Endothelial cell of umbilical vein (primary cell): ENCODE results near the gene TBCE. TPM values are rescaled to one million over a fixed set of nuclear protein-coding genes. Genes with fewer than 3 reads are reported as not detected.
A peak's percentile ranks its signal among the peaks of the same experiment; 100 is the strongest.

Experiments used
- BruUV-seq: library from RNA; stranded (reverse); fragments of 400-500 nt; replicated peaks from 2 replicates; lab custom pipeline; 2021; lab: Mats Ljungman, UMichigan
- CTCF ChIA-PET: fragments of 300-600, 350-600 bp; sonication (Branson Sonifier 250); formaldehyde crosslinking; loops from one replicate; lab custom pipeline; 2021; ENCODE audit warnings: antibody characterized with exemption, inconsistent platforms; lab: Charles Lee
- POLR2A ChIA-PET: fragments of 300-600, 350-600 bp; sonication (Branson Sonifier 250); formaldehyde crosslinking; loops from one replicate; lab custom pipeline; 2021; ENCODE audit warnings: antibody characterized with exemption, inconsistent platforms; lab: Charles Lee
- DNase-seq: peaks from one replicate; pipeline ENCODE4 v3.0.0-alpha.2; 2011; ENCODE audit warnings: low read depth, low spot score
- FAIRE-seq: peaks from 2 replicates; lab custom pipeline; 2011; peaks lifted over from hg19 to GRCh38; lab: Jason Lieb, UNC
- H2AFZ ChIP-seq: 2 replicates; pipeline ENCODE4 v1.6.0; 2012; ENCODE audit warnings: low read depth, low read length, control low read depth, inconsistent platforms
- H3K27ac ChIP-seq: 2 replicates; pipeline ENCODE4 v1.5.1; 2011; ENCODE audit warnings: low read depth, mild to moderate bottlenecking, control low read depth, low read length, moderate library complexity; ENCODE audit not compliant: insufficient read depth
- H3K27me3 ChIP-seq, 2 experiments: 2 replicates each; pipeline versions ENCODE4 v1.6.0 to v1.6.1; 2011; ENCODE audit warnings: low read length in 2 of 2, mixed read lengths in 1 of 2; ENCODE audit not compliant: control insufficient read depth in 2 of 2, insufficient read depth in 2 of 2
- H3K36me3 ChIP-seq, 2 experiments: 2 replicates in 1 of 2; 3 replicates in 1 of 2; pipeline ENCODE4 v1.5.1; 2011; ENCODE audit warnings: low read length in 2 of 2, mild to moderate bottlenecking in 1 of 2, moderate library complexity in 1 of 2; ENCODE audit not compliant: control insufficient read depth in 2 of 2, insufficient read depth in 2 of 2; ENCODE audit errors: extremely low read depth in 1 of 2
- H3K4me1 ChIP-seq: 3 replicates; pipeline ENCODE4 v1.5.1; 2011; ENCODE audit warnings: mild to moderate bottlenecking, low read length; ENCODE audit not compliant: control insufficient read depth, insufficient read depth; ENCODE audit errors: extremely low read depth
- H3K4me2 ChIP-seq: 2 replicates; pipeline ENCODE4 v1.6.1; 2011; ENCODE audit warnings: low read length, control low read depth, mixed read lengths; ENCODE audit not compliant: insufficient read depth
- H3K4me3 ChIP-seq, 3 experiments: fragments of 200-600 bp in 1 of 3; sonication (generic), shearing (Covaris generic) in 1 of 3; replicated peaks in 1 of 3; 2 replicates each; pipeline ENCODE4 v1.5.1; 2011 to 2016; ENCODE audit warnings: control low read depth in 3 of 3, low read length in 3 of 3, mild to moderate bottlenecking in 2 of 3, inconsistent platforms in 1 of 3, low read depth in 1 of 3, moderate library complexity in 1 of 3; ENCODE audit not compliant: insufficient read depth in 1 of 3
- H3K79me2 ChIP-seq: 2 replicates; pipeline ENCODE4 v1.6.0; 2012; ENCODE audit warnings: low read length, inconsistent platforms; ENCODE audit not compliant: control insufficient read depth, insufficient read depth
- H3K9ac ChIP-seq: replicated peaks from 2 replicates; pipeline ENCODE3; 2011; ENCODE audit warnings: low read length, control low read depth; ENCODE audit not compliant: insufficient read depth; ENCODE audit errors: extremely low read depth
- H3K9me1 ChIP-seq: replicated peaks from 3 replicates; pipeline ENCODE4 v1.6.0; 2011; ENCODE audit warnings: mild to moderate bottlenecking, low read length; ENCODE audit not compliant: control insufficient read depth, insufficient read depth; ENCODE audit errors: extremely low read depth
- H3K9me3 ChIP-seq: replicated peaks from 2 replicates; pipeline ENCODE4 v1.5.1; 2012; ENCODE audit warnings: low read length, inconsistent platforms; ENCODE audit not compliant: control insufficient read depth, insufficient read depth
- H4K20me1 ChIP-seq: replicated peaks from 2 replicates; pipeline ENCODE3; 2011; ENCODE audit warnings: mild to moderate bottlenecking, low read length; ENCODE audit not compliant: control insufficient read depth, insufficient read depth; ENCODE audit errors: extremely low read depth
- EZH2 ChIP-seq: IDR thresholded peaks from 2 replicates; pipeline ENCODE4 v1.6.1; 2012; ENCODE audit warnings: borderline replicate concordance, low read depth, mild to moderate bottlenecking, moderate library complexity, low read length, inconsistent platforms; ENCODE audit not compliant: severe bottlenecking
- FOS ChIP-seq: IDR thresholded peaks from 2 replicates; pipeline ENCODE4 v1.6.1; 2011; ENCODE audit warnings: mild to moderate bottlenecking, low read length, moderate library complexity, borderline replicate concordance; ENCODE audit not compliant: insufficient read depth
- GATA2 ChIP-seq: IDR thresholded peaks from 2 replicates; pipeline ENCODE4 v1.7.0; 2011; ENCODE audit warnings: low read depth, mild to moderate bottlenecking, moderate library complexity, mixed read lengths, low read length; ENCODE audit not compliant: insufficient read length, insufficient read depth
- JUN ChIP-seq: IDR thresholded peaks from 2 replicates; pipeline ENCODE4 v1.6.1; 2011; ENCODE audit warnings: borderline replicate concordance, low read depth; ENCODE audit not compliant: insufficient read length, insufficient read depth
- MYC ChIP-seq: IDR thresholded peaks from one replicate; pipeline ENCODE4 v1.6.1; 2011; ENCODE audit warnings: mild to moderate bottlenecking, low read depth, low read length
- POLR2A ChIP-seq: IDR thresholded peaks from 2 replicates; pipeline ENCODE4 v1.6.1; 2012; ENCODE audit warnings: low read depth, mild to moderate bottlenecking, control low read depth, low read length
- POLR2AphosphoS5 ChIP-seq: IDR thresholded peaks from 2 replicates; pipeline ENCODE4 v1.6.1; 2012; ENCODE audit warnings: low read depth, mild to moderate bottlenecking, control low read depth, low read length, moderate library complexity; ENCODE audit not compliant: insufficient read depth
- dilution Hi-C: fragments of 300-500 bp; cut with MboI; formaldehyde crosslinking; loops from one replicate; pipeline ENCODE4 v1.15.0; 2019; ENCODE audit warnings: low sequenced_read_pairs; ENCODE audit not compliant: extremely low pct_ligation_motif_present
- intact Hi-C: fragments of 100-400 bp; cut with micrococcal nuclease; formaldehyde crosslinking; loops from one replicate; pipeline ENCODE4 v1.10.0; 2022
- polyA plus RNA-seq, 4 experiments: library from polyadenylated mRNA; depleted of rRNA in 3 of 4; stranded (reverse) in 3 of 4; unstranded in 1 of 4; fragments of >200 nt; gene quantifications; 2 replicates each; pipeline versions ENCODE4 v1.2.1 to v1.2.3, GENCODE V29; 2011 to 2012; ENCODE audit warnings: missing spikeins in 1 of 4
- total RNA-seq: library from RNA; stranded (reverse); gene quantifications from 2 replicates; pipeline ENCODE4 v1.2.3, GENCODE V29; 2021
- TF ChIP-seq, protein P1 (sequence below): IDR thresholded peaks from 2 replicates; pipeline ENCODE4 v1.6.1; 2011; ENCODE audit not compliant: insufficient read depth, insufficient read length
- TF ChIP-seq, protein P2 (sequence below), 2 donors: IDR thresholded peaks; 1 replicate in 1 of 2; 2 replicates in 1 of 2; pipeline ENCODE4 v1.5.1; 2011; ENCODE audit warnings: low read length in 2 of 2, mild to moderate bottlenecking in 2 of 2, moderate library complexity in 2 of 2, control low read depth in 1 of 2, inconsistent platforms in 1 of 2, low read depth in 1 of 2; ENCODE audit not compliant: insufficient read depth in 1 of 2; ENCODE audit errors: extremely low read depth in 1 of 2

TBCE gene
- total and polyA plus RNA-seq, 2 donors (not counting 3 experiments of a cell fraction or from before 2014, with no cell fraction given), result 13.7 to 32.6 TPM

DNA sequence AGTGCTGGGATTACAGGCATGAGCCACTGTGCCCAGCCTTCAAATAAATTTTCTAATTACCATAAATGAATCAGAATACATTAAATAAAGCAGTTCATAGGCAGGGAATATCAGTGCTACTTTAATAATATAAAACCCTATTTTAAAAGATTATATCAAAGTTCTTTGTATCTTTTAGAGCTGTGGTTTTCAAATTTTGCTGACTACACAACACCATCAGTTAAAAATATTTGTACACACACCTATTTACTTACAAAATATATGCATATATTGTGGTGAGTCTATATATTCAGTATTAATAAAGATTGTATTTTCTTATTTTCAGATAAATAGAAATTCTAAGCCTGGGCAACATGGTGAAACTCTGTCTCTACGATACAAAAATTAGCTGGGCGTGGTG is 118.3 kb downstream of the TBCE start:
- H3K4me3 ChIP-seq, result no peak overlapping the region
- no peak overlapping the region for H2AFZ ChIP-seq
- H4K20me1 ChIP-seq, result no peaks in the 10 kb centered on the region
- H3K9me3 ChIP-seq, result no peaks in the 10 kb centered on the region
- dilution Hi-C loops, result no loop called here
- ChIA-PET CTCF (interaction anchor here (0.8 to 1.5 kb wide), 3 partner anchors 15 to 70 kb away, joined by 3 to 4 read pairs (median 3); no protein-coding TSS in a partner anchor), POLR2A (no interaction called here)
- TF ChIP-seq FOS (no peak), MYC (no peak), POLR2A (no peak), JUN (no peak), GATA2 (no peak), POLR2AphosphoS5 (no peak), EZH2 (no peak)
- TF ChIP-seq, protein P1, sequence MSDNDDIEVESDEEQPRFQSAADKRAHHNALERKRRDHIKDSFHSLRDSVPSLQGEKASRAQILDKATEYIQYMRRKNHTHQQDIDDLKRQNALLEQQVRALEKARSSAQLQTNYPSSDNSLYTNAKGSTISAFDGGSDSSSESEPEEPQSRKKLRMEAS, result no peak
- H3K27me3 ChIP-seq, result no peaks in the 10 kb centered on the region
- no peak for DNase-seq
- no peak for FAIRE-seq
- no TSS peak for BruUV-seq
- peak overlapping the region; percentile 46 for H3K27ac ChIP-seq
- H3K36me3 ChIP-seq, result peaks cover 0 to 2% of the 10 kb centered on the region in 2 experiments
- no peaks in the 10 kb centered on the region for H3K79me2 ChIP-seq
- intact Hi-C loops, result no loop called here
- peaks cover 10% of the 10 kb centered on the region for H3K4me1 ChIP-seq
- H3K4me2 ChIP-seq, result no peak overlapping the region
- H3K9ac ChIP-seq, result no peak overlapping the region
- no peaks in the 10 kb centered on the region for H3K9me1 ChIP-seq

DNA sequence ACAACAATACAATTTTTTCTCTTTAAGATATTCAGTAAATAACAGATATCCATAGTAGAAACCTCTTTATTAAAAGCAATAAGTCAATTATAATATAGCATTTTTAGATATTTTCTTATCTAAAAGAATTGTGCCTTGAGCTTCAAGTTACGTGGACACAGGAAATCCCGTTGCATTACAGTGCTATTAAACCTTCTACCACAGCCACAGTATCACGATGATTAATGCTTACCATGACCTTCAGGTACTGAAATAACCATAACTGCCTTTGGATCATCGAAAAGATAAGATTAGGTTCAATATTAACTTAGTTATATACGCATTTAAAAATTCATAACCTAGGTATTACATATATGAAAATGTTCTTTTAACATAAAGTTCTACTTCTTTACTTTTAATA is 119.1 kb downstream of the TBCE start:
- Histone ChIP-seq H2AFZ (no peak overlapping the region), H3K36me3 (peaks cover 0 to 2% of the 10 kb centered on the region in 2 experiments), H3K9ac (no peak overlapping the region), H3K4me2 (peak overlapping the region; percentile 36), H3K9me3 (no peaks in the 10 kb centered on the region), H3K27ac (peak overlapping the region; percentile 34), H3K4me1 (peaks cover 10% of the 10 kb centered on the region), H4K20me1 (no peaks in the 10 kb centered on the region), H3K79me2 (no peaks in the 10 kb centered on the region), H3K9me1 (no peaks in the 10 kb centered on the region), H3K4me3 (no peak overlapping the region), H3K27me3 (no peaks in the 10 kb centered on the region)
- peak; percentile 61 for DNase-seq
- CTCF ChIA-PET, result interaction anchor here (0.6 to 2.9 kb wide), 10 partner anchors 10 to 485 kb away, joined by 3 to 15 read pairs (median 4); partner anchors contain the start of gene B3GALNT2
- no TSS peak for BruUV-seq
- intact Hi-C loops (no loop called here), dilution Hi-C loops (no loop called here)
- TF ChIP-seq POLR2AphosphoS5, result no peak
- TF ChIP-seq FOS, result peak; percentile 14
- TF ChIP-seq MYC, result no peak
- no peak for TF ChIP-seq POLR2A
- peak; percentile 18 for TF ChIP-seq GATA2
- no peak for TF ChIP-seq EZH2
- TF ChIP-seq, protein P1, result no peak
- TF ChIP-seq JUN, result no peak
- TF ChIP-seq, protein P2, sequence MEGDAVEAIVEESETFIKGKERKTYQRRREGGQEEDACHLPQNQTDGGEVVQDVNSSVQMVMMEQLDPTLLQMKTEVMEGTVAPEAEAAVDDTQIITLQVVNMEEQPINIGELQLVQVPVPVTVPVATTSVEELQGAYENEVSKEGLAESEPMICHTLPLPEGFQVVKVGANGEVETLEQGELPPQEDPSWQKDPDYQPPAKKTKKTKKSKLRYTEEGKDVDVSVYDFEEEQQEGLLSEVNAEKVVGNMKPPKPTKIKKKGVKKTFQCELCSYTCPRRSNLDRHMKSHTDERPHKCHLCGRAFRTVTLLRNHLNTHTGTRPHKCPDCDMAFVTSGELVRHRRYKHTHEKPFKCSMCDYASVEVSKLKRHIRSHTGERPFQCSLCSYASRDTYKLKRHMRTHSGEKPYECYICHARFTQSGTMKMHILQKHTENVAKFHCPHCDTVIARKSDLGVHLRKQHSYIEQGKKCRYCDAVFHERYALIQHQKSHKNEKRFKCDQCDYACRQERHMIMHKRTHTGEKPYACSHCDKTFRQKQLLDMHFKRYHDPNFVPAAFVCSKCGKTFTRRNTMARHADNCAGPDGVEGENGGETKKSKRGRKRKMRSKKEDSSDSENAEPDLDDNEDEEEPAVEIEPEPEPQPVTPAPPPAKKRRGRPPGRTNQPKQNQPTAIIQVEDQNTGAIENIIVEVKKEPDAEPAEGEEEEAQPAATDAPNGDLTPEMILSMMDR (IDR thresholded peaks at IDR 0.05; ENCODE audit: extremely low read depth in 1 of 2, insufficient read depth in 1 of 2, low read depth in 1 of 2, low read length in 2 of 2), result no peak
- POLR2A ChIA-PET, result no interaction called here
- peak; percentile 66 for FAIRE-seq
